GM23338 (cell line): ENCODE measurements around the gene SEMA4F. TPM values are rescaled to one million over a fixed set of nuclear protein-coding genes. Genes with fewer than 3 reads are reported as not detected.

ENCODE experiments used
- ATAC-seq: fragments of 200-7000 bp; cut with Tn5 transposase; 3 replicates; pipeline ENCODE4 v1.9.1; 2020
- DNase-seq: peaks from one replicate; pipeline ENCODE4 v3.0.0-alpha.2; 2015; ENCODE audit warnings: low spot score
- H2AFZ ChIP-seq: fragments of 200-600 bp; sonication (generic); 2 replicates; pipeline ENCODE4 v1.8.0; 2016; ENCODE audit warnings: antibody characterized with exemption, mild to moderate bottlenecking, moderate library complexity
- H3F3A ChIP-seq: fragments of 200-600 bp; sonication (generic); replicated peaks from 2 replicates; pipeline ENCODE4 v1.8.0; 2017; ENCODE audit warnings: antibody characterized with exemption, mixed run types, low read depth
- H3K27ac ChIP-seq: fragments of 200-600 bp; sonication (generic); 2 replicates; pipeline ENCODE4 v1.6.1; 2016; ENCODE audit warnings: low read depth
- H3K27me3 ChIP-seq: fragments of 200-600 bp; sonication (generic); 2 replicates; pipeline ENCODE4 v1.8.0; 2016; ENCODE audit warnings: mild to moderate bottlenecking, mixed run types, moderate library complexity; ENCODE audit not compliant: insufficient read depth
- H3K36me3 ChIP-seq: fragments of 200-600 bp; sonication (generic); 2 replicates; pipeline ENCODE4 v1.8.0; 2016; ENCODE audit warnings: mild to moderate bottlenecking; ENCODE audit not compliant: insufficient read depth
- H3K4me1 ChIP-seq: fragments of 200-600 bp; sonication (generic); 2 replicates; pipeline ENCODE4 v1.8.0; 2016; ENCODE audit warnings: mild to moderate bottlenecking, moderate library complexity; ENCODE audit not compliant: insufficient read depth
- H3K4me2 ChIP-seq: fragments of 200-600 bp; sonication (generic); 2 replicates; pipeline ENCODE4 v1.7.1; 2017; ENCODE audit warnings: mixed run types
- H3K4me3 ChIP-seq: fragments of 200-600 bp; sonication (generic); 2 replicates; pipeline ENCODE4 v1.6.1; 2016; ENCODE audit warnings: mixed run types
- H3K79me2 ChIP-seq: fragments of 200-600 bp; sonication (generic); replicated peaks from 2 replicates; pipeline ENCODE4 v1.8.0; 2017; ENCODE audit warnings: mild to moderate bottlenecking; ENCODE audit not compliant: insufficient read depth
- H3K9me2 ChIP-seq: fragments of 200-600 bp; sonication (generic); 2 replicates; pipeline ENCODE4 v1.8.0; 2017; ENCODE audit not compliant: insufficient read depth
- H4K20me1 ChIP-seq: fragments of 200-600 bp; sonication (generic); replicated peaks from 2 replicates; pipeline ENCODE4 v1.8.0; 2017; ENCODE audit warnings: mild to moderate bottlenecking; ENCODE audit not compliant: insufficient read depth
- H3K27ac Mint-ChIP-seq: 2 replicates; pipeline ENCODE4 v1.8.0; 2020; ENCODE audit warnings: inconsistent platforms, mild to moderate bottlenecking, moderate library complexity, mixed read lengths
- H3K27me3 Mint-ChIP-seq: 3 replicates; pipeline ENCODE4 v1.8.0; 2022; ENCODE audit warnings: low read depth, mild to moderate bottlenecking, moderate library complexity, mixed read lengths, inconsistent platforms; ENCODE audit not compliant: insufficient read depth, poor library complexity
- H3K36me3 Mint-ChIP-seq: 3 replicates; pipeline ENCODE4 v1.8.0; 2021; ENCODE audit warnings: low read depth, mild to moderate bottlenecking, inconsistent platforms, moderate library complexity, mixed read lengths
- H3K4me1 Mint-ChIP-seq: 3 replicates; pipeline ENCODE4 v1.8.0; 2020; ENCODE audit warnings: mild to moderate bottlenecking, inconsistent platforms, mixed read lengths
- H3K4me3 Mint-ChIP-seq: 3 replicates; pipeline ENCODE4 v1.8.0; 2021; ENCODE audit warnings: moderate library complexity, mild to moderate bottlenecking, inconsistent platforms, mixed read lengths
- H3K9me3 Mint-ChIP-seq: 3 replicates; pipeline ENCODE4 v1.8.0; 2020; ENCODE audit warnings: moderate library complexity, mild to moderate bottlenecking, inconsistent platforms, mixed read lengths
- CTCF ChIP-seq, 2 experiments: fragments of 200-600 bp in 1 of 2; sonication (generic) in 1 of 2; conservative IDR thresholded peaks; 2 replicates each; pipeline versions ENCODE4 v1.5.1 to v1.6.1; 2016 to 2017; ENCODE audit warnings: antibody characterized with exemption in 2 of 2, low read depth in 2 of 2, mild to moderate bottlenecking in 2 of 2, moderate library complexity in 1 of 2
- EZH2 ChIP-seq: fragments of 200-600 bp; sonication (generic); IDR thresholded peaks from one replicate; pipeline ENCODE4 v1.8.0; 2017; ENCODE audit warnings: antibody characterized with exemption, mild to moderate bottlenecking, low read depth; ENCODE audit not compliant: unreplicated experiment
- EZH2phosphoT487 ChIP-seq: fragments of 200-600 bp; sonication (generic); IDR thresholded peaks from one replicate; pipeline ENCODE4 v1.8.1; 2018; ENCODE audit warnings: antibody characterized with exemption; ENCODE audit not compliant: unreplicated experiment
- NANOG ChIP-seq: IDR thresholded peaks from 2 replicates; pipeline ENCODE4 v1.6.1; 2016; ENCODE audit warnings: antibody characterized with exemption, borderline replicate concordance
- REST ChIP-seq: IDR thresholded peaks from one replicate; pipeline ENCODE4 v1.6.1; 2018; ENCODE audit warnings: antibody characterized with exemption; ENCODE audit not compliant: unreplicated experiment
- STAT1 ChIP-seq: IDR thresholded peaks from one replicate; pipeline ENCODE4 v1.6.1; 2016; ENCODE audit warnings: antibody characterized with exemption; ENCODE audit not compliant: unreplicated experiment
- ZNF462 ChIP-seq: fragments of 250-450 bp; sonication (Bioruptor Pico); IDR thresholded peaks from 2 replicates; pipeline ENCODE4 v1.5.0; 2020; ENCODE audit warnings: mild to moderate bottlenecking, moderate library complexity
- polyA plus RNA-seq: library from polyadenylated mRNA; unstranded; fragments of >200 nt; fragmentation: Nextera tagmentation; extraction: Ambion mirVana; gene quantifications from 2 replicates; pipeline ENCODE4 v1.2.1, GENCODE V29; 2016
- total RNA-seq: library from RNA; depleted of rRNA; stranded (reverse); fragments of >200 nt; shearing (Covaris generic); gene quantifications from 2 replicates; pipeline ENCODE4 v1.2.3, GENCODE V29; 2014

The SEMA4F gene
- total and polyA plus RNA-seq, 2 experiments from 2014 or later, result 2.2 to 3.2 TPM

- Histone ChIP-seq H2AFZ (no peak overlapping the region), H4K20me1 (no peaks in the 10 kb centered on the region), H3K36me3 (no peaks in the 10 kb centered on the region), H3K4me1 (no peaks in the 10 kb centered on the region), H3K79me2 (no peaks in the 10 kb centered on the region), H3K4me3 (no peak overlapping the region), H3K27ac (no peak overlapping the region), H3K4me2 (no peak overlapping the region), H3K9me2 (no peaks in the 10 kb centered on the region; the same call in 1 of the 2 replicates), H3K27me3 (no peaks in the 10 kb centered on the region), H3F3A (no peaks in the 10 kb centered on the region)
- no peaks in the 10 kb centered on the region for H3K4me1 Mint-ChIP-seq
- H3K27ac Mint-ChIP-seq, result no peak overlapping the region
- ATAC-seq (no peak), DNase-seq (no peak)
- H3K27me3 Mint-ChIP-seq, result no peaks in the 10 kb centered on the region
- TF ChIP-seq CTCF (conservative IDR thresholded peaks at IDR 0.05; ENCODE audit: low read depth in 2 of 2) (no peak), EZH2phosphoT487 (no peak), REST (no peak), EZH2 (no peak), ZNF462 (CRISPR knock-in tag) (no peak), STAT1 (no peak), NANOG (no peak)
- no peaks in the 10 kb centered on the region for H3K9me3 Mint-ChIP-seq
- no peaks in the 10 kb centered on the region for H3K36me3 Mint-ChIP-seq
- no peak overlapping the region for H3K4me3 Mint-ChIP-seq
Measured at GRCh38 chr2:74682501-74682900, 28.5 kb downstream of the SEMA4F start.
